Right lobe of liver (tissue), 4 donors: ENCODE data around the gene AGAP3.
"Not testable (repeated sequence)": the region's sequence is repeated elsewhere in the genome, so short reads cannot be mapped to it uniquely, and the experiment has no call there.

Source experiments
- POLR2A ChIP-seq: fragments of 450-650 bp; IDR thresholded peaks from one replicate; pipeline ENCODE4 v1.6.1; 2017; ENCODE audit warnings: antibody characterized with exemption, mild to moderate bottlenecking
- TF ChIP-seq, protein P1 (sequence below), 4 donors: fragments of 200-600 bp in 3 of 4; fragments of 450-650 bp in 1 of 4; IDR thresholded peaks; one replicate each; pipeline versions ENCODE4 v1.5.1 to v1.8.0; 2016 to 2022; ENCODE audit warnings: antibody characterized with exemption in 4 of 4, mild to moderate bottlenecking in 2 of 4
- donor health status: DM: no; HTN: no; CAD: no.
- donor health status: DM: no; HTN: no; CAD: no.
- donor health status: DM: no; HTN: yes; CAD: no.

DNA sequence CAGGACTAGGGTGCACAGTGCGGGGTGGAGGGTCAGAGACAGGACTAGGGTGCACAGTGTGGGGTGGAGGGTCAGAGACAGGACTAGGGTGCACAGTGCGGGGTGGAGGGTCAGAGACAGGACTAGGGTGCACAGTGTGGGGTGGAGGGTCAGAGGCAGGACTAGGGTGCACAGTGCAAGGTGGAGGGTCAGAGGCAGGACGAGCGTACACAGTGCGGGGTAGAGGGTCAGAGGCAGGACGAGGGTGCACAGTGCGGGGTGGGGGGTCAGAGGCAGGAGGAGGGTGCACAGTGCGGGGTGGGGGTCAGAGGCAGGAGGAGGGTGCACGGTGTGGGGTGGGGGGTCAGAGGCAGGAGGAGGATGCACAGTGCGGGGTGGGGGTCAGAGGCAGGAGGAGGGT, 42.8 kb upstream of the AGAP3 start:
- TF ChIP-seq, protein P1, sequence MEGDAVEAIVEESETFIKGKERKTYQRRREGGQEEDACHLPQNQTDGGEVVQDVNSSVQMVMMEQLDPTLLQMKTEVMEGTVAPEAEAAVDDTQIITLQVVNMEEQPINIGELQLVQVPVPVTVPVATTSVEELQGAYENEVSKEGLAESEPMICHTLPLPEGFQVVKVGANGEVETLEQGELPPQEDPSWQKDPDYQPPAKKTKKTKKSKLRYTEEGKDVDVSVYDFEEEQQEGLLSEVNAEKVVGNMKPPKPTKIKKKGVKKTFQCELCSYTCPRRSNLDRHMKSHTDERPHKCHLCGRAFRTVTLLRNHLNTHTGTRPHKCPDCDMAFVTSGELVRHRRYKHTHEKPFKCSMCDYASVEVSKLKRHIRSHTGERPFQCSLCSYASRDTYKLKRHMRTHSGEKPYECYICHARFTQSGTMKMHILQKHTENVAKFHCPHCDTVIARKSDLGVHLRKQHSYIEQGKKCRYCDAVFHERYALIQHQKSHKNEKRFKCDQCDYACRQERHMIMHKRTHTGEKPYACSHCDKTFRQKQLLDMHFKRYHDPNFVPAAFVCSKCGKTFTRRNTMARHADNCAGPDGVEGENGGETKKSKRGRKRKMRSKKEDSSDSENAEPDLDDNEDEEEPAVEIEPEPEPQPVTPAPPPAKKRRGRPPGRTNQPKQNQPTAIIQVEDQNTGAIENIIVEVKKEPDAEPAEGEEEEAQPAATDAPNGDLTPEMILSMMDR (IDR thresholded peaks at IDR 0.05) = not testable (repeated sequence)
- not testable (repeated sequence) for TF ChIP-seq POLR2A
